ENCODE measurements around the gene FHOD1. TPM values are rescaled to one million over a fixed set of nuclear protein-coding genes. Genes with fewer than 3 reads are reported as not detected.

Gene FHOD1
- total and polyA plus RNA-seq, 9 of the 15 experiments (the other 6 are each of a cell fraction or from before 2014, with no cell fraction given) = 18.7 to 126 (median 32.3) TPM

DNA sequence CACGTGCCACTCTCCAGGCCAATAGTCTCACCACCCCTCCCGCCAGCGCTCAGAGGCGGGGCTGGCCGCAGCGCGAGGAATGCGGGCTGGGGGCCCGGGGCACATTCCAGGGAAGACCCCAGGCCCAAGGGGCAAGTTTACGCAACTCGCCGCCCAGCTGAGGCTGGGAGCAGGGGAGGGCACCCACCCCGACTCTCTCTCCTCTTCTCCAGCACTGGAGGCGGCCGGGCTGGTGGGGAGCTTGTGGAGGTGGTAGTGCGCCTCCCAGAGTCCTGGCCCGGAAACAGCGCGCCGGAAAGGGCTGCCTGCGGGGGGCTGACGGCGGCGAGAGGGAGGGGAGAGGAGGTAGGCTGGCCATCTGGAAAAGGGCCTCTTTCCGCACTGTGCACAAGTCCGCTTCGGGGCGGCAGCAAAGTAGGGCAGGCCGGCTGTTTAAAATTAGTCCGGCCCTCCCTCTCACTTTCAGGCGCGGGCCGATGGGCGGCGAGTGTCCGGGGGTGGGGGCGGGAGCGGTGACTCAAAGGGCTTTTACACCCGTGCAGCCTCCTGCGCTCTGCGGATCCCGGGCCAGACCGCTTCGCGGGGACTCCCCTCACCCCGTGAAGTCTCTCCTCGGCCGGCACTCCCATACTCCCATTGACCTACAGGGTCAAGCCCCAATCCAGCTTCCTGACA lies 1.1 kb downstream of the FHOD1 start (continued):
- TF ChIP-seq, protein P1, sequence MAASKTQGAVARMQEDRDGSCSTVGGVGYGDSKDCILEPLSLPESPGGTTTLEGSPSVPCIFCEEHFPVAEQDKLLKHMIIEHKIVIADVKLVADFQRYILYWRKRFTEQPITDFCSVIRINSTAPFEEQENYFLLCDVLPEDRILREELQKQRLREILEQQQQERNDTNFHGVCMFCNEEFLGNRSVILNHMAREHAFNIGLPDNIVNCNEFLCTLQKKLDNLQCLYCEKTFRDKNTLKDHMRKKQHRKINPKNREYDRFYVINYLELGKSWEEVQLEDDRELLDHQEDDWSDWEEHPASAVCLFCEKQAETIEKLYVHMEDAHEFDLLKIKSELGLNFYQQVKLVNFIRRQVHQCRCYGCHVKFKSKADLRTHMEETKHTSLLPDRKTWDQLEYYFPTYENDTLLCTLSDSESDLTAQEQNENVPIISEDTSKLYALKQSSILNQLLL (CRISPR knock-in tag; IDR thresholded peaks at IDR 0.05; ENCODE audit: borderline replicate concordance) = no peak
- no peak for TF ChIP-seq CHAMP1 (IDR thresholded peaks at IDR 0.05)
- 0 out of 4 replicates have a peak, but pooled peaks of 1 of the 2 experiments have one; percentile 40 for TF ChIP-seq TBL1XR1 (IDR thresholded peaks at IDR 0.05; ENCODE audit: low read length in 2 of 2)
- no peak for TF ChIP-seq CAMTA2 (CRISPR knock-in tag; conservative IDR thresholded peaks at IDR 0.05)
- TF ChIP-seq NCOA4 (IDR thresholded peaks at IDR 0.05; ENCODE audit: partially characterized antibody) = no peak
- no peak for TF ChIP-seq ZNF644 (tag; IDR thresholded peaks at IDR 0.05; ENCODE audit: low read depth)
- no peak for TF ChIP-seq ZNF699 (CRISPR knock-in tag; IDR thresholded peaks at IDR 0.05; ENCODE audit: insufficient replicate concordance)
- TF ChIP-seq ZBTB9 (CRISPR knock-in tag; IDR thresholded peaks at IDR 0.05) = peak; percentile 79
- TF ChIP-seq CEBPG (CRISPR knock-in tag; IDR thresholded peaks at IDR 0.05) = peak; percentile 56; the same call in 1 of the 2 replicates
- TF ChIP-seq CEBPG (tag; conservative IDR thresholded peaks at IDR 0.05 in 1 of 2, IDR thresholded peaks at IDR 0.05 in 1 of 2) = no peak
- TF ChIP-seq, protein P2, sequence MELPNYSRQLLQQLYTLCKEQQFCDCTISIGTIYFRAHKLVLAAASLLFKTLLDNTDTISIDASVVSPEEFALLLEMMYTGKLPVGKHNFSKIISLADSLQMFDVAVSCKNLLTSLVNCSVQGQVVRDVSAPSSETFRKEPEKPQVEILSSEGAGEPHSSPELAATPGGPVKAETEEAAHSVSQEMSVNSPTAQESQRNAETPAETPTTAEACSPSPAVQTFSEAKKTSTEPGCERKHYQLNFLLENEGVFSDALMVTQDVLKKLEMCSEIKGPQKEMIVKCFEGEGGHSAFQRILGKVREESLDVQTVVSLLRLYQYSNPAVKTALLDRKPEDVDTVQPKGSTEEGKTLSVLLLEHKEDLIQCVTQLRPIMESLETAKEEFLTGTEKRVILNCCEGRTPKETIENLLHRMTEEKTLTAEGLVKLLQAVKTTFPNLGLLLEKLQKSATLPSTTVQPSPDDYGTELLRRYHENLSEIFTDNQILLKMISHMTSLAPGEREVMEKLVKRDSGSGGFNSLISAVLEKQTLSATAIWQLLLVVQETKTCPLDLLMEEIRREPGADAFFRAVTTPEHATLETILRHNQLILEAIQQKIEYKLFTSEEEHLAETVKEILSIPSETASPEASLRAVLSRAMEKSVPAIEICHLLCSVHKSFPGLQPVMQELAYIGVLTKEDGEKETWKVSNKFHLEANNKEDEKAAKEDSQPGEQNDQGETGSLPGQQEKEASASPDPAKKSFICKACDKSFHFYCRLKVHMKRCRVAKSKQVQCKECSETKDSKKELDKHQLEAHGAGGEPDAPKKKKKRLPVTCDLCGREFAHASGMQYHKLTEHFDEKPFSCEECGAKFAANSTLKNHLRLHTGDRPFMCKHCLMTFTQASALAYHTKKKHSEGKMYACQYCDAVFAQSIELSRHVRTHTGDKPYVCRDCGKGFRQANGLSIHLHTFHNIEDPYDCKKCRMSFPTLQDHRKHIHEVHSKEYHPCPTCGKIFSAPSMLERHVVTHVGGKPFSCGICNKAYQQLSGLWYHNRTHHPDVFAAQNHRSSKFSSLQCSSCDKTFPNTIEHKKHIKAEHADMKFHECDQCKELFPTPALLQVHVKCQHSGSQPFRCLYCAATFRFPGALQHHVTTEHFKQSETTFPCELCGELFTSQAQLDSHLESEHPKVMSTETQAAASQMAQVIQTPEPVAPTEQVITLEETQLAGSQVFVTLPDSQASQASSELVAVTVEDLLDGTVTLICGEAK (IDR thresholded peaks at IDR 0.05) = peak; percentile 59
- TF ChIP-seq, protein P2 (CRISPR knock-in tag; IDR thresholded peaks at IDR 0.05) = no peak

Measured in K562 (cell line).